IMR-90 (cell line): ENCODE data around the gene SPRY1. TPM values are rescaled to one million over a fixed set of nuclear protein-coding genes. Genes with fewer than 3 reads are reported as not detected.
A peak's percentile ranks its signal among the peaks of the same experiment; 100 is the strongest.

ENCODE experiments used
- ATAC-seq: fragments of 200-7000 bp; cut with Tn5 transposase; 2 replicates; pipeline ENCODE4 v1.9.1; 2020; ENCODE audit warnings: low read depth, mild to moderate bottlenecking, moderate library complexity
- BruUV-seq: library from RNA; stranded (reverse); fragments of 400-500 nt; replicated peaks from 2 replicates; lab custom pipeline; 2021; lab: Mats Ljungman, UMichigan
- CTCF ChIA-PET: fragments of 300-600 bp; formaldehyde crosslinking; extraction: SDS; loops from one replicate; lab custom pipeline; 2021; ENCODE audit warnings: antibody characterized with exemption; lab: Yijun Ruan, JAX
- POLR2A ChIA-PET: fragments of 300-600 bp; sonication (Branson Sonifier 250); formaldehyde crosslinking; loops from one replicate; lab custom pipeline; 2022; ENCODE audit warnings: antibody characterized with exemption; ENCODE audit not compliant: unreplicated experiment; lab: Charles Lee
- DNase-seq: peaks from one replicate; pipeline ENCODE4 v3.0.0; 2013
- H2AFZ ChIP-seq: replicated peaks from 2 replicates; pipeline ENCODE3; 2013; ENCODE audit warnings: low read length, mild to moderate bottlenecking; ENCODE audit not compliant: poor library complexity
- H2AK5ac ChIP-seq: 2 replicates; pipeline ENCODE4 v1.6.1; 2013; ENCODE audit warnings: low read depth, low read length, inconsistent platforms
- H2AK9ac ChIP-seq: replicated peaks from 2 replicates; pipeline ENCODE3; 2013; ENCODE audit warnings: mild to moderate bottlenecking, low read depth, low read length, moderate library complexity; ENCODE audit not compliant: poor library complexity
- H2BK120ac ChIP-seq: 2 replicates; pipeline ENCODE4 v1.6.1; 2013; ENCODE audit warnings: low read depth, low read length, inconsistent platforms
- H2BK15ac ChIP-seq: 3 replicates; pipeline ENCODE4 v1.6.1; 2013; ENCODE audit warnings: low read depth, low read length, inconsistent platforms
- H2BK20ac ChIP-seq: 2 replicates; pipeline ENCODE4 v1.6.1; 2013; ENCODE audit warnings: low read depth, mild to moderate bottlenecking, inconsistent platforms, low read length, moderate library complexity
- H2BK5ac ChIP-seq: 2 replicates; pipeline ENCODE4 v1.6.1; 2013; ENCODE audit warnings: mild to moderate bottlenecking, low read depth, low read length, inconsistent platforms; ENCODE audit not compliant: poor library complexity, severe bottlenecking
- H3K14ac ChIP-seq: replicated peaks from 2 replicates; pipeline ENCODE4 v1.6.1; 2013; ENCODE audit warnings: low read depth, low read length, inconsistent platforms
- H3K18ac ChIP-seq: 2 replicates; pipeline ENCODE4 v1.6.1; 2013; ENCODE audit warnings: low read depth, low read length, control low read depth
- H3K23ac ChIP-seq: 2 replicates; pipeline ENCODE4 v1.6.1; 2013; ENCODE audit warnings: low read depth, low read length, inconsistent platforms
- H3K27ac ChIP-seq: 2 replicates; pipeline ENCODE4 v1.5.1; 2013; ENCODE audit warnings: mild to moderate bottlenecking, control low read depth, low read length; ENCODE audit not compliant: insufficient read depth
- H3K27me3 ChIP-seq: 2 replicates; pipeline ENCODE4 v1.6.1; 2013; ENCODE audit warnings: low read length; ENCODE audit not compliant: control insufficient read depth, insufficient read depth
- H3K36me3 ChIP-seq: 2 replicates; pipeline ENCODE4 v1.6.1; 2013; ENCODE audit warnings: low read length, mixed read lengths; ENCODE audit not compliant: control insufficient read depth, insufficient read depth
- H3K4ac ChIP-seq: 2 replicates; pipeline ENCODE4 v1.6.1; 2013; ENCODE audit warnings: low read depth, low read length, inconsistent platforms
- H3K4me1 ChIP-seq: 2 replicates; pipeline ENCODE4 v1.6.1; 2013; ENCODE audit warnings: low read length, mixed read lengths; ENCODE audit not compliant: control insufficient read depth, insufficient read depth
- H3K4me2 ChIP-seq: 2 replicates; pipeline ENCODE4 v1.6.1; 2013; ENCODE audit warnings: low read depth, mild to moderate bottlenecking, control low read depth, low read length, moderate library complexity
- H3K4me3 ChIP-seq: 2 replicates; pipeline ENCODE4 v1.5.1; 2013; ENCODE audit warnings: low read depth, mild to moderate bottlenecking, control low read depth, low read length, moderate library complexity; ENCODE audit not compliant: insufficient read depth
- H3K56ac ChIP-seq: 2 replicates; pipeline ENCODE4 v1.6.1; 2013; ENCODE audit warnings: low read length, inconsistent platforms; ENCODE audit not compliant: insufficient read depth; ENCODE audit errors: extremely low read depth
- H3K79me1 ChIP-seq, 2 experiments: 2 replicates each; pipeline ENCODE4 v1.6.1; 2013; ENCODE audit warnings: low read length in 2 of 2, inconsistent platforms in 1 of 2, low read depth in 1 of 2
- H3K9ac ChIP-seq: 2 replicates; pipeline ENCODE4 v1.6.1; 2013; ENCODE audit warnings: low read depth, low read length, control low read depth
- H3K9me1 ChIP-seq: 2 replicates; pipeline ENCODE4 v1.6.1; 2013; ENCODE audit warnings: low read length, inconsistent platforms; ENCODE audit not compliant: insufficient read depth
- H3K9me3 ChIP-seq: 2 replicates; pipeline ENCODE4 v1.6.1; 2013; ENCODE audit warnings: low read length; ENCODE audit not compliant: control insufficient read depth, insufficient read depth
- H4K20me1 ChIP-seq: 2 replicates; pipeline ENCODE4 v1.6.1; 2013; ENCODE audit warnings: low read length, inconsistent platforms; ENCODE audit not compliant: insufficient read depth
- H4K5ac ChIP-seq: 2 replicates; pipeline ENCODE4 v1.6.1; 2013; ENCODE audit warnings: mild to moderate bottlenecking, low read depth, low read length, control low read depth
- H4K8ac ChIP-seq, 2 experiments: 2 replicates each; pipeline ENCODE4 v1.6.1; 2013; ENCODE audit warnings: low read depth in 2 of 2, low read length in 2 of 2, control low read depth in 1 of 2, inconsistent platforms in 1 of 2
- H4K91ac ChIP-seq: 2 replicates; pipeline ENCODE4 v1.6.1; 2013; ENCODE audit warnings: low read depth, low read length, inconsistent platforms; ENCODE audit not compliant: insufficient read depth
- BHLHE40 ChIP-seq: fragments of 150-350 bp; IDR thresholded peaks from 2 replicates; pipeline ENCODE4 v1.6.1; 2016; ENCODE audit warnings: mild to moderate bottlenecking, low read depth, low read length
- CEBPB ChIP-seq: IDR thresholded peaks from 2 replicates; pipeline ENCODE4 v1.6.1; 2012; ENCODE audit warnings: low read depth, low read length, improper control_type of control experiment
- CHD1 ChIP-seq: IDR thresholded peaks from 2 replicates; pipeline ENCODE4 v1.6.1; 2012; ENCODE audit warnings: low read depth, low read length, improper control_type of control experiment
- CTCF ChIP-seq: conservative IDR thresholded peaks from 2 replicates; pipeline ENCODE4 v1.5.1; 2012; ENCODE audit warnings: mild to moderate bottlenecking, low read depth, low read length, improper control_type of control experiment
- MAZ ChIP-seq: IDR thresholded peaks from 2 replicates; pipeline ENCODE4 v1.6.1; 2012; ENCODE audit warnings: low read depth, mild to moderate bottlenecking, low read length, improper control_type of control experiment, moderate library complexity, borderline replicate concordance
- MXI1 ChIP-seq: IDR thresholded peaks from 2 replicates; pipeline ENCODE4 v1.6.1; 2012; ENCODE audit warnings: low read depth, mild to moderate bottlenecking, low read length, moderate library complexity, borderline replicate concordance
- NFE2L2 ChIP-seq: fragments of 150-350 bp; IDR thresholded peaks from 2 replicates; pipeline ENCODE4 v1.6.1; 2016; ENCODE audit warnings: low read depth, mild to moderate bottlenecking, low read length
- POLR2A ChIP-seq: IDR thresholded peaks from 2 replicates; pipeline ENCODE4 v1.6.1; 2012; ENCODE audit warnings: mild to moderate bottlenecking, low read depth, low read length
- RAD21 ChIP-seq: IDR thresholded peaks from 2 replicates; pipeline ENCODE4 v1.6.1; 2012; ENCODE audit warnings: low read length, improper control_type of control experiment
- RCOR1 ChIP-seq: IDR thresholded peaks from 2 replicates; pipeline ENCODE4 v1.6.1; 2012; ENCODE audit warnings: mild to moderate bottlenecking, low read length, improper control_type of control experiment; ENCODE audit not compliant: insufficient replicate concordance
- RFX5 ChIP-seq: IDR thresholded peaks from 2 replicates; pipeline ENCODE4 v1.8.0; 2012; ENCODE audit warnings: low read depth, mild to moderate bottlenecking, low read length, moderate library complexity
- USF2 ChIP-seq: fragments of 150-350 bp; IDR thresholded peaks from 2 replicates; pipeline ENCODE4 v1.6.1; 2017; ENCODE audit warnings: mild to moderate bottlenecking, antibody characterized with exemption, low read length, low read depth
- WGBS, 2 experiments: methylation state at CpG; one replicate each; pipeline versions ENCODE4 v1.1.5 to v1.1.7; 2013; ENCODE audit warnings: missing lambda C conversion rate in 2 of 2; ENCODE audit not compliant: insufficient read length in 1 of 2; ENCODE audit errors: extremely low coverage in 2 of 2; 5-methylcytosine and 5-hydroxymethylcytosine counted together
- dilution Hi-C: fragments of 300-500 bp; cut with HindIII; formaldehyde crosslinking; loops from one replicate; pipeline ENCODE4 v1.14.3; 2018; ENCODE audit warnings: low sequenced_read_pairs; ENCODE audit not compliant: unreplicated experiment
- in situ Hi-C: fragments of 300-500 bp; cut with MboI; formaldehyde crosslinking; loops from 3 replicates; pipeline ENCODE4 v1.14.3; 2019; ENCODE audit warnings: low sequenced_read_pairs, inconsistent platforms, mixed read lengths
- intact Hi-C: fragments of 100-400 bp; cut with micrococcal nuclease; formaldehyde crosslinking; loops from 2 replicates; pipeline ENCODE4 v1.10.0; 2022
- polyA plus RNA-seq, 3 experiments: library from polyadenylated mRNA; depleted of rRNA; stranded (reverse); fragments of >200 nt; gene quantifications; 2 replicates each; pipeline ENCODE4 v1.2.3, GENCODE V29; 2012; ENCODE audit warnings: low replicate concordance in 1 of 3
- total RNA-seq: library from RNA; depleted of rRNA; stranded (reverse); fragments of >200 nt; gene quantifications from 2 replicates; pipeline ENCODE4 v1.2.3, GENCODE V29; 2012

Gene SPRY1
- total and polyA plus RNA-seq, 2 of the 4 experiments (the other 2 are of a cell fraction): 1.4 to 2.2 TPM

GRCh38 chr4:123408471-123409084, 12.0 kb downstream of the SPRY1 start:
- Histone ChIP-seq H4K20me1 (no peaks in the 10 kb centered on the region), H2BK120ac (no peak overlapping the region), H3K18ac (no peak overlapping the region), H4K5ac (no peak overlapping the region), H2BK15ac (no peak overlapping the region), H3K9me3 (no peaks in the 10 kb centered on the region), H3K4me1 (peaks cover 7% of the 10 kb centered on the region), H2AFZ (peak overlapping the region; percentile 12), H2BK5ac (no peak overlapping the region), H3K56ac (no peak overlapping the region), H3K27ac (no peak overlapping the region), H3K9ac (no peak overlapping the region), H4K8ac (no peak overlapping the region), H2BK20ac (no peak overlapping the region), H3K4me2 (no peak overlapping the region), H2AK5ac (no peak overlapping the region), H3K79me1 (peaks cover 0 to 9% of the 10 kb centered on the region in 2 experiments; a peak in 1 of 4 replicates), H3K4ac (no peak overlapping the region), H3K36me3 (peaks cover 5% of the 10 kb centered on the region), H3K9me1 (no peaks in the 10 kb centered on the region), H4K91ac (no peak overlapping the region), H3K14ac (0 out of 2 replicates have a peak overlapping the region, but pooled peaks have one; percentile 21), H3K27me3 (no peaks in the 10 kb centered on the region), H3K23ac (no peak overlapping the region), H3K4me3 (no peak overlapping the region), H2AK9ac (no peak overlapping the region)
- in situ Hi-C loops (no loop called here), intact Hi-C loops (no loop called here), dilution Hi-C loops (no loop called here)
- 100% methylated on average over 3 of the region's 5 CpGs; no CpG with 5 or more reads in 1 of the 2 experiments for WGBS, 2 experiments
- no peak for ATAC-seq
- ChIA-PET POLR2A (no interaction called here), CTCF (no interaction called here)
- TF ChIP-seq BHLHE40 (no peak), POLR2A (no peak), RFX5 (no peak), RCOR1 (no peak), MAZ (no peak), USF2 (no peak), MXI1 (no peak), RAD21 (no peak), CEBPB (no peak), CHD1 (no peak), CTCF (no peak), NFE2L2 (no peak)
- BruUV-seq: no TSS peak
- no peak for DNase-seq
